HG03108 (cell line): Measurements from ENCODE around the gene SON.
"Not testable (repeated sequence)": the region's sequence is repeated elsewhere in the genome, so short reads cannot be mapped to it uniquely, and the experiment has no call there.

Experiments used
- ATAC-seq: cut with Tn5 transposase; IDR thresholded peaks from one replicate; pipeline ENCODE4 v1.9.1; 2021; ENCODE audit warnings: moderate library complexity; ENCODE audit not compliant: unreplicated experiment

The SON gene, protein sequence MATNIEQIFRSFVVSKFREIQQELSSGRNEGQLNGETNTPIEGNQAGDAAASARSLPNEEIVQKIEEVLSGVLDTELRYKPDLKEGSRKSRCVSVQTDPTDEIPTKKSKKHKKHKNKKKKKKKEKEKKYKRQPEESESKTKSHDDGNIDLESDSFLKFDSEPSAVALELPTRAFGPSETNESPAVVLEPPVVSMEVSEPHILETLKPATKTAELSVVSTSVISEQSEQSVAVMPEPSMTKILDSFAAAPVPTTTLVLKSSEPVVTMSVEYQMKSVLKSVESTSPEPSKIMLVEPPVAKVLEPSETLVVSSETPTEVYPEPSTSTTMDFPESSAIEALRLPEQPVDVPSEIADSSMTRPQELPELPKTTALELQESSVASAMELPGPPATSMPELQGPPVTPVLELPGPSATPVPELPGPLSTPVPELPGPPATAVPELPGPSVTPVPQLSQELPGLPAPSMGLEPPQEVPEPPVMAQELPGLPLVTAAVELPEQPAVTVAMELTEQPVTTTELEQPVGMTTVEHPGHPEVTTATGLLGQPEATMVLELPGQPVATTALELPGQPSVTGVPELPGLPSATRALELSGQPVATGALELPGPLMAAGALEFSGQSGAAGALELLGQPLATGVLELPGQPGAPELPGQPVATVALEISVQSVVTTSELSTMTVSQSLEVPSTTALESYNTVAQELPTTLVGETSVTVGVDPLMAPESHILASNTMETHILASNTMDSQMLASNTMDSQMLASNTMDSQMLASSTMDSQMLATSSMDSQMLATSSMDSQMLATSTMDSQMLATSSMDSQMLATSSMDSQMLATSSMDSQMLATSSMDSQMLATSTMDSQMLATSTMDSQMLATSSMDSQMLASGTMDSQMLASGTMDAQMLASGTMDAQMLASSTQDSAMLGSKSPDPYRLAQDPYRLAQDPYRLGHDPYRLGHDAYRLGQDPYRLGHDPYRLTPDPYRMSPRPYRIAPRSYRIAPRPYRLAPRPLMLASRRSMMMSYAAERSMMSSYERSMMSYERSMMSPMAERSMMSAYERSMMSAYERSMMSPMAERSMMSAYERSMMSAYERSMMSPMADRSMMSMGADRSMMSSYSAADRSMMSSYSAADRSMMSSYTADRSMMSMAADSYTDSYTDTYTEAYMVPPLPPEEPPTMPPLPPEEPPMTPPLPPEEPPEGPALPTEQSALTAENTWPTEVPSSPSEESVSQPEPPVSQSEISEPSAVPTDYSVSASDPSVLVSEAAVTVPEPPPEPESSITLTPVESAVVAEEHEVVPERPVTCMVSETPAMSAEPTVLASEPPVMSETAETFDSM (N-terminal part only)

GRCh38 chr21:33542640-33543504, at the start of gene SON:
TSS of gene SON (plus strand) at chr21:33543038. CDS start at chr21:33543093, 55 bp downstream.
- ATAC-seq = peak; percentile 92

- no peak for ATAC-seq
Observed at GRCh38 chr21:33493756-33494155, 49.1 kb upstream of the SON start.

GRCh38 chr21:33495743-33496142, 47.1 kb upstream of the SON start:
- no peak for ATAC-seq

- ATAC-seq = no peak
Observed at GRCh38 chr21:33496345-33496744, 46.5 kb upstream of the SON start.

DNA sequence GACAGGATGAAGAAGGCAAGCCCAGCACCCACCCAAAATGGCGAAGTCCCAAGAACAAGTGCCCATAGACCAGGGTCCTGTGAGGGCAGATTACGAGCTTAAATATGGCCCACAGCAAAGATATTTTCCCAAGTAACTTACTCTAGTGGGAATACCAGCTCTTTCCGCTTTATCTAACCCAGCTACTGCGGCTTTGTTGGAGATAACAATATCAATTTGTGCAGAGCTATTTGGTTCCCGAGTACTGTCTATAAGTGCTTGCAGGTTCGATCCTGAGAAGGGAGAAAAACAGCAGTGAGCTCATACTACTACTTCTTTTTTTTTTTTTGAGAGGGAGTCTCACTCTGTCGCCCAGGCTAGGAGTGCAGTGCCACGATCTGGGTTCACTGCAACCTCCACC, 37.0 kb upstream of the SON start:
- no peak for ATAC-seq

- not testable (repeated sequence) for ATAC-seq
Observed at GRCh38 chr21:33507003-33507402, 35.8 kb upstream of the SON start.

GRCh38 chr21:33510826-33511225, 32.0 kb upstream of the SON start:
- ATAC-seq = no peak

DNA sequence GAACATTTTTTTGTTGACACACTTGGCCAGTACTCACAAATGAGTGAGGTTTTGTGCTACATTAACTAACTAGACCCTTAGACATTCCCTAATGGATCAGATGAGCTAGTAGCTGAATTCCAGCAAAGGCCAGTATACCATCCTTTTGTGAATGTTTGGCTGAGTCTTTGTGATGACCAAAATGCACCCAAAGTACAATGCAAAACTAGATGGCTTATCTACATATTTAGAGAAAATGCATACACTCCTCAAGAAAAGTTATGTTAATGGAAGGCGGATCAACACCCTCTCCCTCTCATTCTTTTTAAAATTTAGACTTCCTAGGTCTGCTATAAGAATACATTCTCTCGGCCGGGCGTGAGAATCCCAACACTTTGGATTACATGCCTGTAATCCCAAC, 31.2 kb upstream of the SON start:
- no peak for ATAC-seq

- no peak for ATAC-seq
Observed at GRCh38 chr21:33512481-33512880, 30.4 kb upstream of the SON start.

GRCh38 chr21:33514229-33514628, 28.6 kb upstream of the SON start:
- no peak for ATAC-seq

GRCh38 chr21:33518899-33519298, 23.9 kb upstream of the SON start:
- ATAC-seq = no peak

GRCh38 chr21:33522297-33522952, 20.4 kb upstream of the SON start:
- ATAC-seq = no peak

DNA sequence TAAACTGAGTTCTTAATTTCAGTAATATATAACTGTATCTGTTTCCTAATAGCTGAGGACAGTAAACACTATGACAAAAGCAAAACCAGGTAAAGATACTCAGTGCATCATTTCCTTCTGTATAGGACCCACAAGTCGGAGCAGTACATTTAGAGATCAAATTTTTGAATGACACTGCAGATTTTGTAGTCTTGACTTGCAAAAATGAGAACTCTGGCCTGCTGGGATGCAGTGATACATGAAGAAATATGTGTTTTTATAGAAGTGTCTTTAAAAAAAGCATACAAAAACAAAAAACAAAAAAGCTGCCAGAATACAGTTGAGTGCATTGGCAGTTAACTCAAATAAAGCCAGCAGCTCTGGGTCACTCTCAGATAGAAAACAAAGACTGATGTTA, 19.9 kb upstream of the SON start:
- ATAC-seq = no peak

- no peak for ATAC-seq
Observed at GRCh38 chr21:33531007-33531406, 11.8 kb upstream of the SON start.

DNA sequence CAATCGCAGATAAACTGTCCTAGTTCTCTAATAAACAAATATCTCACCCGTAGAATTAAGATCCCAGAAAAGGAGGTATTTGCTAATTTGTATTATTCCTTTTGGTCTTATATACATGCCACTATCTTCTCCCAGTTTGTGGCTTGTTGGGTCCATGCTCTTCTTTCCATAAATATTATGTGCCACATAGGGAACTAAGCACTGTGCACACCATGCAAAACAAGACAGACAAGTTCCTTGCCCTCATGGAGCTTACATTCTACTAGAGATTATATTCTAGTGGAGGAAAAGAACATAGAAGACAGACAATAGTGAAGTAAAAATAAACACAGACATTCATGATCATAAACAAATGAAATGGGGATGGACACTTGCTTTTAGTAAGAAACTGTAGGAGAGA, 5.6 kb upstream of the SON start:
- no peak for ATAC-seq

- no peak for ATAC-seq
Observed at GRCh38 chr21:33539616-33540015, 3.2 kb upstream of the SON start.

- no peak for ATAC-seq
Observed at GRCh38 chr21:33540711-33541104, 2.1 kb upstream of the SON start.

- no peak for ATAC-seq
Observed at GRCh38 chr21:33541105-33541711, 1.6 kb upstream of the SON start.
